ENCODE measurements around the gene ZHX3. TPM values are rescaled to one million over a fixed set of nuclear protein-coding genes. Genes with fewer than 3 reads are reported as not detected.
"Not testable (repeated sequence)": the region's sequence is repeated elsewhere in the genome, so short reads cannot be mapped to it uniquely, and the experiment has no call there.

Gene ZHX3
- total and polyA plus RNA-seq, 10 of the 15 experiments (the other 5 are each of a cell fraction or from before 2014, with no cell fraction given): 1.3 to 14.0 (median 5.0) TPM

- H3K9me3 ChIP-seq (replicated peaks; ENCODE audit: control insufficient read depth, insufficient read depth, low read length); SMC1A ChIA-PET (ENCODE audit: uncharacterized antibody, unreplicated experiment): not testable (repeated sequence)
Measured at GRCh38 chr20:41236818-41237217, 80.7 kb downstream of the ZHX3 start.

GRCh38 chr20:41234546-41234945 lies 83.0 kb downstream of the ZHX3 start:
- ATAC-seq (no peak), DNase-seq (ENCODE audit: low read depth, low spot score) (no peak), FAIRE-seq (no peak)
- Histone ChIP-seq H3K4me2 (ENCODE audit: control insufficient read depth, insufficient read depth) (no peak overlapping the region), H3K27ac (ENCODE audit: control insufficient read depth, insufficient read depth) (no peak overlapping the region), H3K4me3 (no peak overlapping the region), H2AFZ (ENCODE audit: control insufficient read depth, low read depth, low read length) (no peak overlapping the region), H3K4me1 (ENCODE audit: control insufficient read depth, insufficient read depth, low read length) (no peaks in the 10 kb centered on the region), H4K20me1 (ENCODE audit: control insufficient read depth, insufficient read depth) (no peaks in the 10 kb centered on the region), H3K36me3 (ENCODE audit: control insufficient read depth in 2 of 2, insufficient read depth in 2 of 2, low read length in 1 of 2) (no peaks in the 10 kb centered on the region), H3K79me2 (ENCODE audit: control insufficient read depth, insufficient read depth, low read length) (no peaks in the 10 kb centered on the region), H3K9ac (ENCODE audit: control insufficient read depth, insufficient read depth, low read length) (no peak overlapping the region), H3K9me3 (replicated peaks; ENCODE audit: control insufficient read depth, insufficient read depth, low read length) (no peaks in the 10 kb centered on the region), H3K27me3 (replicated peaks in 1 of 2; ENCODE audit: control insufficient read depth in 2 of 2, insufficient read depth in 2 of 2, low read length in 1 of 2) (no peaks in the 10 kb centered on the region)
- ChIA-PET RAD21 (ENCODE audit: unreplicated experiment) (interaction anchor here (0.8 to 1.6 kb wide), 4 partner anchors 62 to 254 kb away, joined by 3 to 9 read pairs (median 4); no protein-coding TSS in a partner anchor), SMC1A (ENCODE audit: uncharacterized antibody, unreplicated experiment) (interaction anchor here (1.0 to 4.5 kb wide), 7 partner anchors 10 to 267 kb away, joined by 3 to 29 read pairs (median 7); partner anchors contain the start of gene LPIN3), CTCF (interaction anchor here (0.5 to 7.3 kb wide), 11 partner anchors 10 to 268 kb away, joined by 3 to 110 read pairs (median 5); partner anchors contain the start of gene LPIN3), POLR2A (interaction anchor here (1.1 kb wide), 1 partner anchor 89 kb away, joined by 3 read pairs; no protein-coding TSS in a partner anchor)
- no TSS peak for BruUV-seq (replicated peaks)
- in situ Hi-C loops (cut with MboI) (loop anchor here (5.0 to 10.0 kb wide), 2 partner anchors 62 to 270 kb away; no protein-coding TSS in a partner anchor), intact Hi-C loops (cut with micrococcal nuclease; ENCODE audit: unreplicated experiment) (loop anchor here (5.0 kb wide), 1 partner anchor 108 kb away; the partner anchor contains the start of gene LPIN3)
- WGBS (ENCODE audit: insufficient coverage, insufficient replicate concordance, low lambda C conversion rate, missing lambda C conversion rate): 95% methylated on average over 4 of the region's 4 CpGs
- TF ChIP-seq SUPT20H (IDR thresholded peaks at IDR 0.05; ENCODE audit: borderline replicate concordance, control insufficient read depth, low read depth, low read length) (no peak), ELK1 (IDR thresholded peaks at IDR 0.05; ENCODE audit: low read depth, low read length) (no peak), STAT1 (conservative IDR thresholded peaks at IDR 0.05) (no peak), ATF7 (IDR thresholded peaks at IDR 0.05; ENCODE audit: low read depth) (no peak), SPI1 (IDR thresholded peaks at IDR 0.05; ENCODE audit: borderline replicate concordance, insufficient read depth, low read depth, low read length) (no peak), IRF3 (IDR thresholded peaks at IDR 0.05) (no peak), IRF4 (IDR thresholded peaks at IDR 0.05; ENCODE audit: low read depth, low read length) (no peak), BRCA1 (IDR thresholded peaks at IDR 0.05; ENCODE audit: low read depth, low read length) (no peak), RELB (IDR thresholded peaks at IDR 0.05; ENCODE audit: low read depth) (no peak), CREM (IDR thresholded peaks at IDR 0.05; ENCODE audit: low read depth) (no peak), NR2F1 (conservative IDR thresholded peaks at IDR 0.05) (no peak), SIN3A (IDR thresholded peaks at IDR 0.05; ENCODE audit: low read depth, low read length) (no peak), NFIC (IDR thresholded peaks at IDR 0.05; ENCODE audit: low read depth, low read length) (no peak), RUNX3 (IDR thresholded peaks at IDR 0.05; ENCODE audit: low read length) (no peak)

More at GRCh38 chr20:41236818-41237217, 80.7 kb downstream of the ZHX3 start:
- ATAC-seq; H3K4me3 ChIP-seq; H3K79me2 ChIP-seq (ENCODE audit: control insufficient read depth, insufficient read depth, low read length); POLR2A ChIA-PET; intact Hi-C loops (cut with micrococcal nuclease; ENCODE audit: unreplicated experiment); H2AFZ ChIP-seq (ENCODE audit: control insufficient read depth, low read depth, low read length); H3K36me3 ChIP-seq (ENCODE audit: control insufficient read depth in 2 of 2, insufficient read depth in 2 of 2, low read length in 1 of 2); RAD21 ChIA-PET (ENCODE audit: unreplicated experiment); H3K27me3 ChIP-seq (replicated peaks in 1 of 2; ENCODE audit: control insufficient read depth in 2 of 2, insufficient read depth in 2 of 2, low read length in 1 of 2); H3K9ac ChIP-seq (ENCODE audit: control insufficient read depth, insufficient read depth, low read length); DNase-seq (ENCODE audit: low read depth, low spot score); FAIRE-seq; H3K4me2 ChIP-seq (ENCODE audit: control insufficient read depth, insufficient read depth); BruUV-seq (replicated peaks); H3K27ac ChIP-seq (ENCODE audit: control insufficient read depth, insufficient read depth); H3K4me1 ChIP-seq (ENCODE audit: control insufficient read depth, insufficient read depth, low read length); CTCF ChIA-PET; H4K20me1 ChIP-seq (ENCODE audit: control insufficient read depth, insufficient read depth): not testable (repeated sequence)
- in situ Hi-C loops (cut with MboI): loop anchor here (10.0 kb wide), 1 partner anchor 272 kb away; no protein-coding TSS in a partner anchor
- WGBS (ENCODE audit: insufficient coverage, insufficient replicate concordance, low lambda C conversion rate, missing lambda C conversion rate): no CpG with 5 or more reads among the region's 1 CpG
